Measurements from ENCODE around the gene PARD3B.

The PARD3B gene

GRCh38 chr2:204575463-204575862 lies 30.2 kb downstream of the PARD3B start:
- DNase-seq (ENCODE audit: low spot score): no peak
- no peak overlapping the region for H3K4me3 ChIP-seq
- no peak for TF ChIP-seq CTCF (IDR thresholded peaks at IDR 0.05)
- no peak overlapping the region for H3K27ac ChIP-seq

- Histone ChIP-seq H3K27ac (no peak overlapping the region), H3K4me3 (no peak overlapping the region)
- TF ChIP-seq CTCF (IDR thresholded peaks at IDR 0.05): no peak
- no peak for DNase-seq (ENCODE audit: low spot score)
These were observed 31.2 kb downstream of the PARD3B start for GRCh38 chr2:204576362-204576979.

- TF ChIP-seq CTCF (IDR thresholded peaks at IDR 0.05): no peak
- no peak overlapping the region for H3K4me3 ChIP-seq
- H3K27ac ChIP-seq: no peak overlapping the region
- no peak for DNase-seq (ENCODE audit: low spot score)
These were observed 33.8 kb downstream of the PARD3B start for GRCh38 chr2:204578928-204579598.

- Histone ChIP-seq H3K4me3 (no peak overlapping the region), H3K27ac (no peak overlapping the region)
- TF ChIP-seq CTCF (IDR thresholded peaks at IDR 0.05): no peak
- no peak for DNase-seq (ENCODE audit: low spot score)
These were observed 36.7 kb downstream of the PARD3B start for GRCh38 chr2:204581946-204582345.

- H3K27ac ChIP-seq: no peak overlapping the region
- no peak for TF ChIP-seq CTCF (IDR thresholded peaks at IDR 0.05)
- no peak overlapping the region for H3K4me3 ChIP-seq
- no peak for DNase-seq (ENCODE audit: low spot score)
These were observed 38.5 kb downstream of the PARD3B start for GRCh38 chr2:204583773-204584172.

- DNase-seq (ENCODE audit: low spot score): no peak
- no peak for TF ChIP-seq CTCF (IDR thresholded peaks at IDR 0.05)
- Histone ChIP-seq H3K27ac (no peak overlapping the region), H3K4me3 (no peak overlapping the region)
These were observed 40.7 kb downstream of the PARD3B start for GRCh38 chr2:204585930-204586329.
